Measurements from ENCODE around the gene KMT2C.

DNA sequence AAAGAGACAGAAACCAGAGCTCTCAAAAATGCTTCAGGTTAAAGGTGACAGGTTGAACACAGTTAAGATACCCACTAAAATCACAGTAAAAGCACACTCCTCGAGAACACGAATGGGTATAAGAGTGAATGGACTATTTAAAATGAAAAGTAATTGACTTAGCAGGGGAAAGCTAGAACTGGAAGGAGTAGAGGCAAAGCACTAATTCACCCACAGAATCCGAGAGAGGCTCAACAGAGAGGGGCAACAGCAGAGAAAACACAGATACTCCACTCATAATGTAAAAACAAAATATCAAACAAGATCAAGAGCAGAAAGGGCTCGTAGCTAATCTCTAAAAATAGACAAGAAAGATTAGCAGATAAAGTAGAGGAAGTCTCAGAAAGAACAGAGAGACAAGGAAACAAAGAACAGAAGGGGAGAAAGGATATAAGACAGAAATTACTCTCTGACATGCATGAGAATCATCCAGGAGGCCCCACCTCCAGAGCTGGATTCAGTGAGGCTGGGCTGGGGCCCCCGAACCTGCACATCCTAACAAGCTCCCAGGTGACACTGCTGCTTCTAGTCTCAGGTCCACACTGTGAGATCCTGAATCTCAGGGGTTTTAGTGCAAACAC, 292.7 kb downstream of the KMT2C start:
- TF ChIP-seq ZBTB8A (CRISPR knock-in tag; IDR thresholded peaks at IDR 0.05; ENCODE audit: borderline replicate concordance, low read depth): no peak
- no peak for TF ChIP-seq CHD2 (IDR thresholded peaks at IDR 0.05; ENCODE audit: low read depth, low read length)
- no peak for TF ChIP-seq ZNF317 (CRISPR knock-in tag; IDR thresholded peaks at IDR 0.05)
